Measurements from ENCODE around the gene GABRA4. TPM values are rescaled to one million over a fixed set of nuclear protein-coding genes. Genes with fewer than 3 reads are reported as not detected.

GABRA4 gene
- total RNA-seq, 4 donors from 2014 or later = 0.08 to 0.71 (median 0.27) TPM; not detected in 1

DNA sequence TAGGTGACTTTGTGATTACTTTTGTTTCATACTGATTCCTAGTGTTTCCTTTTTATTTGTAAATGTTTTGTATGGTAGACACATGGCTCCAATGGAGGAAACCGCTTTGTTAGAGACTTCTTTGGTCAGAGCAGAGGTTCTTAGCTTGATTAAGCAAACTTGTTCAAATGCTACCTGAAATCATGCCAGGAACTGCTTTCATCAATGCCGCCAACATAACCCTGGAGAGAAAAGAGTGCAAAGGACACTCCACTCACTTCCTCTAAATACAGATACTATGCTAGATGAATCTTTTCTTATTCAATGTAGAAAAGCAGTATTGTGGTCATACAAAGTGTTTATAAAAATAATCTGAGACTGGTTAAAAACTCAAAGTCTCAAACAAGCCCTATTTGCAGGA, 58.7 kb downstream of the GABRA4 start:
- TF ChIP-seq CTCF (IDR thresholded peaks at IDR 0.05) = no peak
- no peak for TF ChIP-seq POLR2A (IDR thresholded peaks at IDR 0.05)
- intact Hi-C loops (cut with DNase I; ENCODE audit: low total_unique reads) = no loop called here
- DNase-seq (ENCODE audit: low spot score in 2 of 2) = no peak
- H3K4me3 ChIP-seq (ENCODE audit: low read depth, poor library complexity, severe bottlenecking) = no peak overlapping the region
- 69 to 80% methylated on average over 2 of the region's 2 CpGs for WGBS, 2 donors

DNA sequence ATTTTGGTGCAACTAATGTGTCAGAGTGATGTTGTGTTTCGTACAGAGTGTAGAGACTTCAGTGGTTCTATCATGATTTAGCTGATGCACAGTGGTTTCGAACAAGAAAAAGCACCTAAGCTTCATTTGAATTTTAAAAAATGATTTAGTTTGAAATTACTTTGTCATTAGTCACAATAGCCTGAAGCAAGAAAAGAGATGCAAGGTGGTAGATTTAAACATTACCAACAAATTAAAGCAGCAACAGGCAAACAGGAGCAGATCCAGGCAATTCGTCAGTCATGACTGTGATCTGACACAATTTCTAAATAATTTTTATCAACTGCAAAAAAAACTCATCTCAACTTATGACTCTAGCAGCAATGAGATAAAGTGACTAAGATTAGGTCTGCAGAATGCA, 59.7 kb downstream of the GABRA4 start:
- 49 to 51% methylated on average over 3 of the region's 3 CpGs for WGBS, 2 donors
- no peak for DNase-seq (ENCODE audit: low spot score in 2 of 2)
- intact Hi-C loops (cut with DNase I; ENCODE audit: low total_unique reads) = no loop called here
- no peak overlapping the region for H3K4me3 ChIP-seq (ENCODE audit: low read depth, poor library complexity, severe bottlenecking)
- TF ChIP-seq POLR2A (IDR thresholded peaks at IDR 0.05) = no peak
- TF ChIP-seq CTCF (IDR thresholded peaks at IDR 0.05) = no peak

GRCh38 chr4:46931981-46932380, 61.4 kb downstream of the GABRA4 start:
- no peak overlapping the region for H3K4me3 ChIP-seq (ENCODE audit: low read depth, poor library complexity, severe bottlenecking)
- DNase-seq (ENCODE audit: low spot score in 2 of 2) = no peak
- 24 to 31% methylated on average over 3 of the region's 3 CpGs for WGBS, 2 donors
- TF ChIP-seq CTCF (IDR thresholded peaks at IDR 0.05) (no peak), POLR2A (IDR thresholded peaks at IDR 0.05) (no peak)
- intact Hi-C loops (cut with DNase I; ENCODE audit: low total_unique reads) = no loop called here

GRCh38 chr4:46930891-46931290, 62.5 kb downstream of the GABRA4 start:
- intact Hi-C loops (cut with DNase I; ENCODE audit: low total_unique reads) = no loop called here
- no peak for DNase-seq (ENCODE audit: low spot score in 2 of 2)
- no peak overlapping the region for H3K4me3 ChIP-seq (ENCODE audit: low read depth, poor library complexity, severe bottlenecking)
- no peak for TF ChIP-seq POLR2A (IDR thresholded peaks at IDR 0.05)
- no peak for TF ChIP-seq CTCF (IDR thresholded peaks at IDR 0.05)
- WGBS, 2 donors = 60 to 62% methylated on average over 3 of the region's 3 CpGs

DNA sequence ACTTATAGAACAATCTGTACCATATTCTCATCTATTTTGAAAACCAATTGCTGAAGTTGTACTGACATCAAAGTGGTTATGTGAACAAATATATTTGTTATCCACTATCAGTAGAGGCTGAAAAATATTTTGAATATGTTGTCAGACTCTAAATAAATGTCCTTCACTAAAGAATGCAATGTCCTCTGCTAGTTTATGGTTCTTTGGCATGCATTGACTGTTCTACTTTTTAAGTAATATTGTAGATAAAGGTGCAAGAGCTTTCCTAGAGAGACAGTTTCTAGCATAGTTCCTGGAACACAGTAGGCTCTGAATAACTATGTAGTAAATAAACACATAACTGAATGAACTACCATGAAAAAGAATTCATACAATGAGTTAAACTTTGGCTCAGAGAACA, 66.2 kb downstream of the GABRA4 start:
- intact Hi-C loops (cut with DNase I; ENCODE audit: low total_unique reads) = no loop called here

More for the DNA sequence above, 66.2 kb downstream of the GABRA4 start:
- no peak overlapping the region for H3K4me3 ChIP-seq (ENCODE audit: low read depth, poor library complexity, severe bottlenecking)
- no peak for DNase-seq (ENCODE audit: low spot score in 2 of 2)
- TF ChIP-seq POLR2A (IDR thresholded peaks at IDR 0.05) (no peak), CTCF (IDR thresholded peaks at IDR 0.05) (no peak)

Measured in lower leg skin (tissue), 4 donors.